Urothelium cell line (cell line): ENCODE results near the gene ASNSD1.
"Not testable (repeated sequence)": the region's sequence is repeated elsewhere in the genome, so short reads cannot be mapped to it uniquely, and the experiment has no call there.

ENCODE experiments used
- DNase-seq: peaks from one replicate; pipeline ENCODE4 v3.0.0; 2011; ENCODE audit warnings: low spot score, mixed read lengths
- FAIRE-seq: peaks from 2 replicates; lab custom pipeline; 2011; peaks lifted over from hg19 to GRCh38; lab: Jason Lieb, UNC

Gene ASNSD1

DNA sequence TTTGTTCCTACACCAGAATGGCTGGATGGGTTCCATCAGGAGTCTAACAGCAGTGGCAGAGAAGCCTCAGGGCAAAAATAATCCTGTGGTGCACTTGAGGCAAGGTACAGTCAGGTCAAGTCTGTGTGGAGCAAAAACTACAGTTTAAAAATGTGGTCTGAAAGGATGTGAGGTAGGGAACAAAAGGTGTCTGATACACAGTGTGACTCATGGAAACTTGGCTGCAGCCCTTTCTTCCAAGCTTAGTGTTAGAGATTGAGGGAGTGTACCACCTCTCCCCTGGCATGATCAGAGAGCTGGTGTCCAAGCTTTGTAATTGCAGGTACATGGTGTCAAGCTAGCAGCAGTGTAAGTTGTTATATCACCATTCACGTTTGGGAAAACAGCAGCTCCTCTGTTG is 22.1 kb downstream of the ASNSD1 start:
- DNase-seq (peak; percentile 13), FAIRE-seq (no peak)

DNA sequence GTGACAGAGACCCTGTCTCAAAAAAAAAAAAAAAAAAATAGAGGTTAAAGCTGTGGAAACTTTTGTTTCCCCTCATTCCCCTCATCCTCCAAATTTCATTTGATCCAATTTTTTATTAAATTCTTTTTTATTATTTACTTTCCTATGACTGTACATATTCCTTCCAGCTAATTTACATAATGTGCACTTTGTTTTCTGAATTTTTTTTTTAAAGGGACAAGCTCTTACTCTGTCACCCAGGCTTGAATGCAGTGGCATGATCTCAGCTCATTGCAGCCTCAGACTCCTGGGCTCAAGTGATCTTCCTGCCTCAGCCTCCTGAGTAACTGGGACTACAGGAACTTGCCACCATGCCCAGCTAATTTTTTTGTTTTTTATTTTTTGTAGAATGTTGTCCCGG is 23.6 kb downstream of the ASNSD1 start:
- FAIRE-seq (no peak), DNase-seq (no peak)

DNA sequence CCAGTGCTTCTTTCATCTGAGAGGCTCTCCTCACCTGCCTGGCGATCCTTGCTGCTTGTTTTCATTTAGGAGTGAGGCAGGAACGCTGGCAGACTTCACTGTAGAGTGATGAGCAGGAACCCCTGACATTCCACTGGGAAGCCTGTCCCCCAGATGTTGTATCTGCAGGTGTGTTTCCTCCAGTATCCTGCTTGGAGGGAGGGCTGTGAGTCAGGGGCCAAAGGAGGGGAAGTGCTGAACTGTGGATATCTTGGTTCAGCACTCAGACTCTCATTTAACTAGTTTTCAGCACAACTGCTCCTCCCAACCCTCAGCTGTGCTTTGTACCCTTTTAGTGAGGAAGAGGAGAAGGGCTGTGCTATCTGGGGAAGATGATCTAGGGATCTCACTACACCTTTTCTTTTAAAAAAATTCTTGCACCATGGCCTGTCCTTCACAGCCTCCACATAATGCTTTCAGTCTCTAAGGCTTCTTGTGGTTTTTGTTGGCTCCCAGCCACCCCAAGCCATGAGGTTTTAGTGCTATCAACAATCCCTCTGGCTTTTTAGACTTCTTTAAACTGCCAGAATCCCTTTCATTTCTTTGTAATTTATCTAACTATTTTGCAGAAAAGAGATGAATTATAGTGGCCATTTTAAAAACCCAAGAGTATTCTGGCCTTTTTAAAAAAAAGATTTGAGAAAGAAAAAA is 24.4 kb downstream of the ASNSD1 start:
- FAIRE-seq (no peak), DNase-seq (peak; percentile 40)

DNA sequence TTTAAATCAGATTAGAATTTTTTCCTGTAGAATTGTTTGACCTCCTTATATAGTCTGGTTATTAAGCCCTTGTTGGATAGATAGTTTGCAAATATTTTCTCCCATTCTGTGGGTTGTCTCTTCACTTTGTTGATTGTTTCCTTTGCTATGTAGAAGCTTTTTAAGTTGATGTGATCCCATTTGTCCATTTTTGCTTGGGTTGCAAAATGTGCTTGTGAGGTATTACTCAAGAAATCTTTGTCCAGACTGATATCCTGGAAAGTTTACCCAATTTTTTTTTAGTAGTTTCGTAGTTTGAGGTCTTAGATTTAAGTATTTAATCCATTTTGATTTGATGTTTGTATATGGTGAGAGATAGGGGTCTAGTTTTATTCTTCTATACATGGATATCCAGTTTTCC is 26.5 kb downstream of the ASNSD1 start:
- FAIRE-seq, DNase-seq: not testable (repeated sequence)

DNA sequence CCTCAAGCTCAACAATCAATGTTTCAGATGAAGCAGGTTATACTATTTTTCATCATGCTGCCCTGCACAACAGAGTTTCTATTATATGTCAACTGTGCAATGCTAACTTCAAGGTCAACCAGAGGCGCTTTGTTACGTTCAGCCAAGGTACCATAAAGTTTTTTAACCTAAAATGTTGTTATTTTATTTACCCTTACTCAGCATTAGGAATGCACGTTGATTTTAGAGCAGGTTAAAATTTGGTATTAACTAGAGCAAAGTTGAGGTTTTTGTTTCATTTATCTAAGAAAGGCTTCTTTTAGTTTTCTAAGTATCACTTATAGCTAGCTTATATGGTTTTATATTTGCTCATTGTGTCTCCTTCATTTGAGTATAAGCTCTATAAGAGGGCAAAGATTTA is 35.0 kb downstream of the ASNSD1 start:
- FAIRE-seq = no peak
- DNase-seq = no peak

DNA sequence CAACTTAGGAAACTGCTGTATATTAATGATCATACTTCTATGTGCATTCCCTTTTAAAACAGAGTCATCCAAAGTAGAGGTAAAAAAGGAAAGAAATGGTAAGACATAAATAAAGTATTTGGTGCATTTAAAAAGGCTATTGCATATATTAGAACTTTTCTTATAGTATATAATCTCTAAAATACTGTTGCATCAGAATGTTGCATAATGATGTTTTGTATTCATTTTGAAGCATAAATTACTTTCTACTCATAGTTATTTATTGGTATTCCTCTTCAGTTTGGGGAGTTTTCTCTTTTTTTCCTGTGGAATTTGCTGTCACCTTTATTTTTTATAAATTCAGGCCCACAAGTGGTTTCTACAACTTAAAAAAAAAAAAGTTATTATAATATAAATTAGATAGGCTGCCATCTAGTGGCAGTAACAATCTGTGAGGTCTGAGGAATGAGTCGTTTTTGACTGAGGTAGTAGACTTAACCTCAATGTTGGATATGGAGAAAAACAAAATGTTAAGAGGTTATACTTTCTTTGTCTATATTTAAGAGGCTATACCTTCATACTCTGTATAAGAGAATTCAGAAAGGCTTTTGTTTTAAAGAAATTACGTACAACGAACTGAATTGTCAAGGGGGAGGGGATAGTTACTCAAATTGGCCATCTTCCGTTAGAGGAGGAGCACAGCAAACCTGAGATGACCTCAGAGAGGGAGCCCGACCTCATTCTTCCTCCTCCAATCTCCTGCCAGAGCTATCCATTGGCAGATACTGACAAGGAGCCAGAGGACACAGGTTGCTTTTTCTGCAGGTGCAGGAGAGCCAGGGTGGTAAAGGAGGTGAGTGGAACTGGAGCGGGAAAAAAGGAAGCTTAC is 37.0 kb downstream of the ASNSD1 start:
- peak; percentile 12 for DNase-seq
- no peak for FAIRE-seq

DNA sequence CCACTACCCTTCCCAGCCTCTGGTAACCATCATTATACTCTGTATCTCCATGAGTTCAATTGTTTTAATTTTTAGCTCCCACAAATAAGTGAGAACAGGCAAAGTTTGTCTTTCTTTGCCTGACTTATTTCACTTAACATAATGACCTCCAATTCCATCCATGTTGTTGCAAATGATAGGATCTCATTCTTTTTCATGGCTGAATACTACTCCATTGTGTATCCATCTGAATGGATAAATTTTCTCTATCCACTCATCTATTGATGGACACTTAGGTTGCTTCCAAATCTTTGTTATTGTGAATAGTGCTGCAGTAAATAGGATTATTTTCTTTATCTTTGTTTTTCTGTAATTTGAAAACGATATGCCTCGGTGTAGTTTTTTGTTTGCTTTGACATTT is 39.4 kb downstream of the ASNSD1 start:
- DNase-seq = no peak
- no peak for FAIRE-seq

DNA sequence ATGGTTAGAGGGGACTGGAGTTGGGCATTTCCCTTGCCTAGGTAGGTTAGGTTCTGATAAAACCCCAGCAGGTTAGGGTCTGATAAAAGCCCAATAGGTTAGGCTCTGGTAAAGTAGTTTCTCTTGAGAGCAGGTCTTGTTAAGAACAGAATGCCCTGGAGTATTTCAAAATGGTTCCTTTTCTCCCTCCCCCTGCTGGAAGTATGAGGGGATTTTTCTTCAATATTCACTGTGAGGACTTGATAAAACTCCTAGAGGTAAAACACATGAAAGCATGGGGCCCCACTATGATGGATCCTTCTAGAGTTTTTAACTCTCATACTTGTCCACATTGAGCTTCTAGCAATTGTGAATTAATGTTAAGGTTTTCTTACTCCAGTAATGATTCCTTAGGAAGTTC is 40.8 kb downstream of the ASNSD1 start:
- FAIRE-seq (no peak), DNase-seq (no peak)

DNA sequence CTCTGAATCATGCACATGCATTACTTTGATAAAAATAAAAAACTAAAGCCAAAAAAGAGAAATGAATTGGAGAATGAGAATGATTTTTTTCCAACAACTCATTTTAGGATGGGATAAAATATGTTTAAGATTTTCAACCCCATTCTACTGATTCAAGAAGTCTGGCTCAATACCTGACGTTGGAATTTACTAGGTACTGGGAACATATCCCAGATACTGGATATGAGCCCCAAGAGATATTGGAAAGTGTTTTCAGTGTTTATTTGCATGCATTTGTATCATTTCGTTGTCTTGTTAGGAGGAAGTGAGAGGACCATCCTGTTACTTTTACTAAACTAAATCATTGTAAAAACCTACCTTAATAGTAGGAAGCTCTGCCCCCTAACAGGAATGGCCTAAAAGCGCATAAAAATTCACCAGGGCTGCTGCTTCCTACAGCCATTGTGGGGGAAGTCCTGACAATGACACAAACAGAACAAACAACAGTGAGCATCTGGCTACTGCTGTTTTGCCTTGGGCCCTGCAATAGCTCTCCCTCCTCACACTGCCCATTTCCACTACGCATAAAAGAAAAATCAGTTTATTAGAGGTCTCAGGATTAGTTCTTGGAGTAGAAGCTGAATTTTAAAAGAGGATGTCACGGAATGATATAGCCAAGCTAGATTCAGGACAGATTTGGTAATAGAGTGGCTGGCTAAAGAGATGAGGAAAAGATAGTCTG is 48.4 kb downstream of the ASNSD1 start:
- no peak for FAIRE-seq
- no peak for DNase-seq

DNA sequence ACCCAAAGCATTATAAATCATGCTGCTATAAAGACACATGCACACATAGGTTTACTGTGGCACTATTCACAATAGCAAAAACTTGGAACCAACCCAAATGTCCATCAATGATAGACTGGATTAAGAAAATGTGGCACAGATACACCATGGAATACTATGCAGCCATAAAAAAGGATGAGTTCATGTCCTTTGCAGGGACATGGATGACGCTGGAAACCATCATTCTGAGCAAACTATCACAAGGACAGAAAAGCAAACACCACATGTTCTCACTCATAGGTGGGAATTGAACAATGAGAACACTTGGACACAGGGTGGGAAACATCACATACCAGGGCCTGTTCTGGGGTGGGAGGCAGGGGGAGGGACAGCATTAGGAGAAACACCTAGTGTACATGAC is 56.3 kb downstream of the ASNSD1 start:
- not testable (repeated sequence) for DNase-seq, FAIRE-seq

DNA sequence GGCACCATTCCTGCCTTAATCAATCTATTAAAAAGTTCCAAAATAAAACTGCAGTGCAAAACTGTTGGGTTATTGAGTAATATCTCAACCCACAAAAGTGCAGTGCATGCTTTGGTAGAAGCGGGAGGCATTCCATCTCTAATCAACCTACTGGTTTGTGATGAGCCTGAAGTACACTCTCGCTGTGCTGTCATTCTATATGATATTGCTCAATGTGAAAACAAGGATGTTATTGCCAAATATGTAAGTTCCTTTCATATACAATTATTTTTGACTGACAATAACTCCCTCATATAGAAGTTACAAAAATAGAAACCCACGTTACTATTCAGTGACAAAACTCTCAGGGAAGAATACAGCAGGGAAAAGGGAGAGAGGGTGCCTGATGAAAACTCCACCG is 58.3 kb downstream of the ASNSD1 start:
- DNase-seq (no peak), FAIRE-seq (no peak)
